OCI-LY7 (cell line): ENCODE data around the gene MED25. TPM values are rescaled to one million over a fixed set of nuclear protein-coding genes. Genes with fewer than 3 reads are reported as not detected.

Experiments
- BruUV-seq: library from RNA; stranded (reverse); fragments of 400-500 nt; replicated peaks from 2 replicates; lab custom pipeline; 2021; lab: Mats Ljungman, UMichigan
- CTCF ChIA-PET: fragments of 300-600 bp; sonication (Branson Sonifier 250); formaldehyde crosslinking; loops from one replicate; lab custom pipeline; 2022; ENCODE audit warnings: antibody characterized with exemption; ENCODE audit not compliant: unreplicated experiment; lab: Charles Lee
- POLR2A ChIA-PET: fragments of 300-600 bp; sonication (Branson Sonifier 250); formaldehyde crosslinking; loops from one replicate; lab custom pipeline; 2022; ENCODE audit warnings: antibody characterized with exemption; lab: Charles Lee
- DNase-seq: peaks from one replicate; pipeline ENCODE4 v3.0.0-alpha.2; 2015; ENCODE audit warnings: low spot score
- H2AFZ ChIP-seq: fragments of 200-600 bp; sonication (generic), shearing (Covaris generic); 2 replicates; pipeline ENCODE4 v1.6.1; 2014; ENCODE audit warnings: mild to moderate bottlenecking, antibody characterized with exemption, low read length, moderate library complexity
- H3K27ac ChIP-seq: fragments of 200-600 bp; sonication (generic); 2 replicates; pipeline ENCODE4 v1.5.1; 2014; ENCODE audit warnings: mixed run types, low read depth, mild to moderate bottlenecking, moderate library complexity, low read length, inconsistent platforms; ENCODE audit not compliant: poor library complexity, severe bottlenecking
- H3K36me3 ChIP-seq: fragments of 200-600 bp; sonication (generic); 2 replicates; pipeline ENCODE4 v1.6.1; 2014; ENCODE audit warnings: mild to moderate bottlenecking, antibody characterized with exemption, low read length, moderate library complexity, mixed read lengths; ENCODE audit not compliant: insufficient read depth
- H3K4me1 ChIP-seq: fragments of 200-600 bp; sonication (generic); 2 replicates; pipeline ENCODE4 v1.5.1; 2014; ENCODE audit warnings: mild to moderate bottlenecking, low read length; ENCODE audit not compliant: insufficient read depth, poor library complexity, severe bottlenecking
- H3K4me2 ChIP-seq: fragments of 200-600 bp; sonication (generic); 2 replicates; pipeline ENCODE4 v1.6.1; 2014; ENCODE audit warnings: mild to moderate bottlenecking, low read length
- H3K4me3 ChIP-seq: fragments of 200-600 bp; sonication (generic); 2 replicates; pipeline ENCODE4 v1.5.1; 2014; ENCODE audit warnings: mild to moderate bottlenecking, low read depth, low read length; ENCODE audit not compliant: poor library complexity, severe bottlenecking
- H3K79me2 ChIP-seq: fragments of 200-600 bp; sonication (generic); 2 replicates; pipeline ENCODE4 v1.6.1; 2016; ENCODE audit warnings: low read depth, mild to moderate bottlenecking, low read length, moderate library complexity, mixed read lengths; ENCODE audit not compliant: insufficient read depth
- H3K9me2 ChIP-seq: fragments of 200-600 bp; sonication (generic); 2 replicates; pipeline ENCODE4 v1.6.1; 2016; ENCODE audit warnings: mild to moderate bottlenecking, low read length, mixed read lengths; ENCODE audit not compliant: insufficient read depth
- H3K9me3 ChIP-seq: fragments of 200-600 bp; sonication (generic); 2 replicates; pipeline ENCODE4 v1.6.1; 2014; ENCODE audit warnings: mild to moderate bottlenecking, mixed run types, low read length, mixed read lengths
- H4K20me1 ChIP-seq: fragments of 200-600 bp; sonication (generic); 2 replicates; pipeline ENCODE4 v1.6.1; 2014; ENCODE audit warnings: mild to moderate bottlenecking, antibody characterized with exemption, low read length, moderate library complexity, mixed read lengths; ENCODE audit not compliant: insufficient read depth
- EZH2phosphoT487 ChIP-seq: fragments of 200-600 bp; sonication (generic); IDR thresholded peaks from 2 replicates; pipeline ENCODE4 v1.6.1; 2018; ENCODE audit warnings: low read depth, borderline replicate concordance, mild to moderate bottlenecking, mixed run types, antibody characterized with exemption, low read length, moderate library complexity, mixed read lengths
- intact Hi-C: fragments of 100-400 bp; cut with micrococcal nuclease; formaldehyde crosslinking; loops from one replicate; pipeline ENCODE4 v1.10.0; 2022; ENCODE audit not compliant: unreplicated experiment
- total RNA-seq, 2 experiments: library from RNA; depleted of rRNA in 1 of 2; stranded (reverse); fragments of >200 nt in 1 of 2; shearing (Covaris generic) in 1 of 2; gene quantifications; 2 replicates each; pipeline ENCODE4 v1.2.3, GENCODE V29; 2014 to 2022
- TF ChIP-seq, protein P1 (sequence below): fragments of 200-600 bp; sonication (generic); conservative IDR thresholded peaks from 2 replicates; pipeline ENCODE4 v1.5.1; 2014; ENCODE audit warnings: mild to moderate bottlenecking, antibody characterized with exemption, low read length, moderate library complexity, mixed read lengths

Gene MED25
- total RNA-seq, 2 experiments from 2014 or later, result 85.1 to 111 TPM

DNA sequence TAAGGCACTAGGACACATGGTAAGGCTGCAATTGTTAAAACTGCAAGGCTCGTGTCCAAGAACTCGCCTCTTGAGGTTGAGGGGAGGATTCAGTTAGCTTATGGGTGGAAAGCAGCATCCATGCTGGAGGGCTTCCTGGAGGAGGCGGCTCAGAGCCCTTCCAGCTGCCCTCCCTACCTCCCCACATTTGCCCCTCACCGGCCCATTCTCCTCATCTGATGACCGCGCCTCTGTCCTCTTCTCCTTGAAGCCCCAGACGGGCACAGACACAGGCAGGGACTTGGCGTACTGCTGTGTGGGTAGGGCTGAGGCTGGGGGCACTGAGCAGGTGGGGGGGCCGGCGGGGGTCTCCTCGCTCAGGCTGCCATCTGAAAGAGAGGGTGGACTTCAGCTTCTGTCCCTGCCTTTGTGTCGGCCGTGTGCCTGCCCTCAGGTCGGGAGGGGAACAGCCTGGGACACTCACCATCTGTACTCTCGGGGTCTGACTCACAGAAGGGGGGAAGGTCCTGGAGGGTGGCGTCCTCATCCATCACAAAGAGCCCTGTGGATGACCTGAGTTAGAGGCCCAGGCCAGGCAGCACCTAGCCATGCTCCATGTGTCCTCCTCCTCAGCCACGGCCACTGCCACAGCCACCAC, 53.4 kb downstream of the MED25 start:
- Histone ChIP-seq H4K20me1 (no peaks in the 10 kb centered on the region), H3K4me2 (no peak overlapping the region), H2AFZ (no peak overlapping the region), H3K36me3 (peaks cover 11% of the 10 kb centered on the region; the same call in 1 of the 2 replicates), H3K79me2 (peaks cover 17% of the 10 kb centered on the region; the same call in 1 of the 2 replicates), H3K4me1 (peaks cover 45% of the 10 kb centered on the region), H3K27ac (no peak overlapping the region), H3K9me3 (no peaks in the 10 kb centered on the region), H3K4me3 (no peak overlapping the region), H3K9me2 (no peaks in the 10 kb centered on the region)
- no peak for DNase-seq
- intact Hi-C loops, result no loop called here
- TF ChIP-seq, protein P1, sequence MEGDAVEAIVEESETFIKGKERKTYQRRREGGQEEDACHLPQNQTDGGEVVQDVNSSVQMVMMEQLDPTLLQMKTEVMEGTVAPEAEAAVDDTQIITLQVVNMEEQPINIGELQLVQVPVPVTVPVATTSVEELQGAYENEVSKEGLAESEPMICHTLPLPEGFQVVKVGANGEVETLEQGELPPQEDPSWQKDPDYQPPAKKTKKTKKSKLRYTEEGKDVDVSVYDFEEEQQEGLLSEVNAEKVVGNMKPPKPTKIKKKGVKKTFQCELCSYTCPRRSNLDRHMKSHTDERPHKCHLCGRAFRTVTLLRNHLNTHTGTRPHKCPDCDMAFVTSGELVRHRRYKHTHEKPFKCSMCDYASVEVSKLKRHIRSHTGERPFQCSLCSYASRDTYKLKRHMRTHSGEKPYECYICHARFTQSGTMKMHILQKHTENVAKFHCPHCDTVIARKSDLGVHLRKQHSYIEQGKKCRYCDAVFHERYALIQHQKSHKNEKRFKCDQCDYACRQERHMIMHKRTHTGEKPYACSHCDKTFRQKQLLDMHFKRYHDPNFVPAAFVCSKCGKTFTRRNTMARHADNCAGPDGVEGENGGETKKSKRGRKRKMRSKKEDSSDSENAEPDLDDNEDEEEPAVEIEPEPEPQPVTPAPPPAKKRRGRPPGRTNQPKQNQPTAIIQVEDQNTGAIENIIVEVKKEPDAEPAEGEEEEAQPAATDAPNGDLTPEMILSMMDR, result no peak
- no peak for TF ChIP-seq EZH2phosphoT487
- no TSS peak for BruUV-seq
- ChIA-PET POLR2A (no interaction called here), CTCF (no interaction called here)

DNA sequence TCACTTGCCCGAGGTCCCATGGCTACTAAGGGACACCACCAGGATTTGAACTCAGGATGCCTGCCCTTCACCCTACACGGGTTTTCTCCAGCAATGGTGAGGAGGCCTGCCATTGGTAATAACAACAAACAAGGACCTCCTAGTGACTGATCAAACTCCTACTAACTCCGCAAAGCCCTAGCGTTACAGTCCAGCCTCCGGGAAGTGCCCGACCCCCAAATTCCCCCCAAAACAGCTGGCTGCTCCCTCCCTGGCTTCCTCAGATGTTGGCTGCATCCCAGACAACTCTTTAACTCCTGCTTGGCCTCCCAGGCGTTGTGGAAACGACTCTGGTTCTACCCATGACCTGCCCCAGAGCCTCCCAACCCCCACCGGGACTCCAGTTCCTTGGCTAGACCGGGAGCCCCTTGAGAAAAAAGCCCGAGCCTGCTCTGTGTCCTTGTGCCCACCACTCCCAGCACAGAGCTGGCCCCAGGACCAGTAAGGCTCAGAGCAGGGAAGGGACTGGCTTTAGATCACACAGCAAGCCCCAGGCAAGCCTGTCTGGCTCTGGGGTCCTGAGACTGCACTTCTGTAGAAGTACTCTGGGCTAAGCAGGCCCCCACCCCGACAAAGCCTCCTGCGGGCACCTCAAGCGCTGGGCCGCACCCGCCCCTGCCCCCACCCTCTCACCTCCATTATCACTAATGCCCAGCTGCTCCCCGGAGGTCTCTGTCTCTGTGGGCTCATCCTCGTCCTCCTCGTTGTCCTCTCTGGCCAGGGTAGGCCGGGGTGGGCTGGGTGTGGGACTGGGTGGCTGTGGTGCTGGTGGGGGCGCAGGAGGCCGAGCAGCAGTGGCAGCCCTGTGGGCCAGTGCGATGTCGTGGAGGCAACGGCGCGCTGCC, 54.4 kb downstream of the MED25 start:
- H3K4me2 ChIP-seq, result no peak overlapping the region
- no peak overlapping the region for H3K4me3 ChIP-seq
- no peaks in the 10 kb centered on the region for H3K9me2 ChIP-seq
- TF ChIP-seq EZH2phosphoT487, result no peak
- TF ChIP-seq, protein P1, result no peak
- no peaks in the 10 kb centered on the region for H3K9me3 ChIP-seq
- ChIA-PET POLR2A (interaction anchor here (0.5 to 0.7 kb wide), 2 partner anchors 56 to 777 kb away, joined by 4 read pairs; no protein-coding TSS in a partner anchor), CTCF (no interaction called here)
- H2AFZ ChIP-seq, result no peak overlapping the region
- peaks cover 43% of the 10 kb centered on the region for H3K4me1 ChIP-seq
- no peaks in the 10 kb centered on the region for H4K20me1 ChIP-seq
- intact Hi-C loops, result no loop called here
- H3K27ac ChIP-seq, result no peak overlapping the region
- no peak for DNase-seq
- peaks cover 11% of the 10 kb centered on the region; the same call in 1 of the 2 replicates for H3K36me3 ChIP-seq
- peaks cover 13% of the 10 kb centered on the region; the same call in 1 of the 2 replicates for H3K79me2 ChIP-seq
- no TSS peak for BruUV-seq
